ENCODE data around the gene CENPO. TPM values are rescaled to one million over a fixed set of nuclear protein-coding genes. Genes with fewer than 3 reads are reported as not detected.

CENPO gene
- total RNA-seq, 1 experiment from 2014 or later: 38.6 TPM

GRCh38 chr2:24792874-24793760, at the start of gene CENPO, which contains the start of gene PTRHD1 (continued):
- TF ChIP-seq, protein P1, sequence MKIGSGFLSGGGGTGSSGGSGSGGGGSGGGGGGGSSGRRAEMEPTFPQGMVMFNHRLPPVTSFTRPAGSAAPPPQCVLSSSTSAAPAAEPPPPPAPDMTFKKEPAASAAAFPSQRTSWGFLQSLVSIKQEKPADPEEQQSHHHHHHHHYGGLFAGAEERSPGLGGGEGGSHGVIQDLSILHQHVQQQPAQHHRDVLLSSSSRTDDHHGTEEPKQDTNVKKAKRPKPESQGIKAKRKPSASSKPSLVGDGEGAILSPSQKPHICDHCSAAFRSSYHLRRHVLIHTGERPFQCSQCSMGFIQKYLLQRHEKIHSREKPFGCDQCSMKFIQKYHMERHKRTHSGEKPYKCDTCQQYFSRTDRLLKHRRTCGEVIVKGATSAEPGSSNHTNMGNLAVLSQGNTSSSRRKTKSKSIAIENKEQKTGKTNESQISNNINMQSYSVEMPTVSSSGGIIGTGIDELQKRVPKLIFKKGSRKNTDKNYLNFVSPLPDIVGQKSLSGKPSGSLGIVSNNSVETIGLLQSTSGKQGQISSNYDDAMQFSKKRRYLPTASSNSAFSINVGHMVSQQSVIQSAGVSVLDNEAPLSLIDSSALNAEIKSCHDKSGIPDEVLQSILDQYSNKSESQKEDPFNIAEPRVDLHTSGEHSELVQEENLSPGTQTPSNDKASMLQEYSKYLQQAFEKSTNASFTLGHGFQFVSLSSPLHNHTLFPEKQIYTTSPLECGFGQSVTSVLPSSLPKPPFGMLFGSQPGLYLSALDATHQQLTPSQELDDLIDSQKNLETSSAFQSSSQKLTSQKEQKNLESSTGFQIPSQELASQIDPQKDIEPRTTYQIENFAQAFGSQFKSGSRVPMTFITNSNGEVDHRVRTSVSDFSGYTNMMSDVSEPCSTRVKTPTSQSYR (CRISPR knock-in tag; IDR thresholded peaks at IDR 0.05): peak; percentile 69; the same call in 1 of the 2 replicates
- TF ChIP-seq, protein P2, sequence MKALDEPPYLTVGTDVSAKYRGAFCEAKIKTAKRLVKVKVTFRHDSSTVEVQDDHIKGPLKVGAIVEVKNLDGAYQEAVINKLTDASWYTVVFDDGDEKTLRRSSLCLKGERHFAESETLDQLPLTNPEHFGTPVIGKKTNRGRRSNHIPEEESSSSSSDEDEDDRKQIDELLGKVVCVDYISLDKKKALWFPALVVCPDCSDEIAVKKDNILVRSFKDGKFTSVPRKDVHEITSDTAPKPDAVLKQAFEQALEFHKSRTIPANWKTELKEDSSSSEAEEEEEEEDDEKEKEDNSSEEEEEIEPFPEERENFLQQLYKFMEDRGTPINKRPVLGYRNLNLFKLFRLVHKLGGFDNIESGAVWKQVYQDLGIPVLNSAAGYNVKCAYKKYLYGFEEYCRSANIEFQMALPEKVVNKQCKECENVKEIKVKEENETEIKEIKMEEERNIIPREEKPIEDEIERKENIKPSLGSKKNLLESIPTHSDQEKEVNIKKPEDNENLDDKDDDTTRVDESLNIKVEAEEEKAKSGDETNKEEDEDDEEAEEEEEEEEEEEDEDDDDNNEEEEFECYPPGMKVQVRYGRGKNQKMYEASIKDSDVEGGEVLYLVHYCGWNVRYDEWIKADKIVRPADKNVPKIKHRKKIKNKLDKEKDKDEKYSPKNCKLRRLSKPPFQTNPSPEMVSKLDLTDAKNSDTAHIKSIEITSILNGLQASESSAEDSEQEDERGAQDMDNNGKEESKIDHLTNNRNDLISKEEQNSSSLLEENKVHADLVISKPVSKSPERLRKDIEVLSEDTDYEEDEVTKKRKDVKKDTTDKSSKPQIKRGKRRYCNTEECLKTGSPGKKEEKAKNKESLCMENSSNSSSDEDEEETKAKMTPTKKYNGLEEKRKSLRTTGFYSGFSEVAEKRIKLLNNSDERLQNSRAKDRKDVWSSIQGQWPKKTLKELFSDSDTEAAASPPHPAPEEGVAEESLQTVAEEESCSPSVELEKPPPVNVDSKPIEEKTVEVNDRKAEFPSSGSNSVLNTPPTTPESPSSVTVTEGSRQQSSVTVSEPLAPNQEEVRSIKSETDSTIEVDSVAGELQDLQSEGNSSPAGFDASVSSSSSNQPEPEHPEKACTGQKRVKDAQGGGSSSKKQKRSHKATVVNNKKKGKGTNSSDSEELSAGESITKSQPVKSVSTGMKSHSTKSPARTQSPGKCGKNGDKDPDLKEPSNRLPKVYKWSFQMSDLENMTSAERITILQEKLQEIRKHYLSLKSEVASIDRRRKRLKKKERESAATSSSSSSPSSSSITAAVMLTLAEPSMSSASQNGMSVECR (CRISPR knock-in tag; IDR thresholded peaks at IDR 0.05; ENCODE audit: borderline replicate concordance): 0 out of 2 replicates have a peak, but pooled peaks have one; percentile 48
- TF ChIP-seq GTF2I (CRISPR knock-in tag; conservative IDR thresholded peaks at IDR 0.05) (no peak), GRHL2 (CRISPR knock-in tag; IDR thresholded peaks at IDR 0.05; ENCODE audit: insufficient replicate concordance, severe bottlenecking) (no peak), TEAD1 (CRISPR knock-in tag; IDR thresholded peaks at IDR 0.05) (peak; percentile 76), FOXK1 (CRISPR knock-in tag; IDR thresholded peaks at IDR 0.05) (peak; percentile 77; the same call in 1 of the 2 replicates), EMX1 (CRISPR knock-in tag; IDR thresholded peaks at IDR 0.05) (peak; percentile 49; the same call in 1 of the 2 replicates), JUN (CRISPR knock-in tag; IDR thresholded peaks at IDR 0.05) (peak; percentile 53; the same call in 1 of the 2 replicates), ZNF138 (CRISPR knock-in tag; conservative IDR thresholded peaks at IDR 0.05) (no peak), ZNF423 (CRISPR knock-in tag; IDR thresholded peaks at IDR 0.05) (0 out of 2 replicates have a peak, but pooled peaks have one; percentile 27), ZNF396 (CRISPR knock-in tag; IDR thresholded peaks at IDR 0.05; ENCODE audit: borderline replicate concordance) (no peak), AR (CRISPR knock-in tag; IDR thresholded peaks at IDR 0.05) (peak; percentile 80; the same call in 1 of the 2 replicates), CREM (CRISPR knock-in tag; IDR thresholded peaks at IDR 0.05) (peak; percentile 34; the same call in 1 of the 2 replicates), ETV6 (CRISPR knock-in tag; IDR thresholded peaks at IDR 0.05) (peak; percentile 35), RELA (CRISPR knock-in tag; IDR thresholded peaks at IDR 0.05; ENCODE audit: borderline replicate concordance) (no peak; the same call in 1 of the 2 replicates), CREB1 (CRISPR knock-in tag; IDR thresholded peaks at IDR 0.05) (0 out of 2 replicates have a peak, but pooled peaks have one; percentile 46), ZNF317 (CRISPR knock-in tag; IDR thresholded peaks at IDR 0.05; ENCODE audit: borderline replicate concordance, low read depth) (no peak)
- TF ChIP-seq, protein P3, sequence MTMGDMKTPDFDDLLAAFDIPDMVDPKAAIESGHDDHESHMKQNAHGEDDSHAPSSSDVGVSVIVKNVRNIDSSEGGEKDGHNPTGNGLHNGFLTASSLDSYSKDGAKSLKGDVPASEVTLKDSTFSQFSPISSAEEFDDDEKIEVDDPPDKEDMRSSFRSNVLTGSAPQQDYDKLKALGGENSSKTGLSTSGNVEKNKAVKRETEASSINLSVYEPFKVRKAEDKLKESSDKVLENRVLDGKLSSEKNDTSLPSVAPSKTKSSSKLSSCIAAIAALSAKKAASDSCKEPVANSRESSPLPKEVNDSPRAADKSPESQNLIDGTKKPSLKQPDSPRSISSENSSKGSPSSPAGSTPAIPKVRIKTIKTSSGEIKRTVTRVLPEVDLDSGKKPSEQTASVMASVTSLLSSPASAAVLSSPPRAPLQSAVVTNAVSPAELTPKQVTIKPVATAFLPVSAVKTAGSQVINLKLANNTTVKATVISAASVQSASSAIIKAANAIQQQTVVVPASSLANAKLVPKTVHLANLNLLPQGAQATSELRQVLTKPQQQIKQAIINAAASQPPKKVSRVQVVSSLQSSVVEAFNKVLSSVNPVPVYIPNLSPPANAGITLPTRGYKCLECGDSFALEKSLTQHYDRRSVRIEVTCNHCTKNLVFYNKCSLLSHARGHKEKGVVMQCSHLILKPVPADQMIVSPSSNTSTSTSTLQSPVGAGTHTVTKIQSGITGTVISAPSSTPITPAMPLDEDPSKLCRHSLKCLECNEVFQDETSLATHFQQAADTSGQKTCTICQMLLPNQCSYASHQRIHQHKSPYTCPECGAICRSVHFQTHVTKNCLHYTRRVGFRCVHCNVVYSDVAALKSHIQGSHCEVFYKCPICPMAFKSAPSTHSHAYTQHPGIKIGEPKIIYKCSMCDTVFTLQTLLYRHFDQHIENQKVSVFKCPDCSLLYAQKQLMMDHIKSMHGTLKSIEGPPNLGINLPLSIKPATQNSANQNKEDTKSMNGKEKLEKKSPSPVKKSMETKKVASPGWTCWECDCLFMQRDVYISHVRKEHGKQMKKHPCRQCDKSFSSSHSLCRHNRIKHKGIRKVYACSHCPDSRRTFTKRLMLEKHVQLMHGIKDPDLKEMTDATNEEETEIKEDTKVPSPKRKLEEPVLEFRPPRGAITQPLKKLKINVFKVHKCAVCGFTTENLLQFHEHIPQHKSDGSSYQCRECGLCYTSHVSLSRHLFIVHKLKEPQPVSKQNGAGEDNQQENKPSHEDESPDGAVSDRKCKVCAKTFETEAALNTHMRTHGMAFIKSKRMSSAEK (CRISPR knock-in tag; IDR thresholded peaks at IDR 0.05; ENCODE audit: borderline replicate concordance): 0 out of 2 replicates have a peak, but pooled peaks have one; percentile 27
- TF ChIP-seq, protein P4, sequence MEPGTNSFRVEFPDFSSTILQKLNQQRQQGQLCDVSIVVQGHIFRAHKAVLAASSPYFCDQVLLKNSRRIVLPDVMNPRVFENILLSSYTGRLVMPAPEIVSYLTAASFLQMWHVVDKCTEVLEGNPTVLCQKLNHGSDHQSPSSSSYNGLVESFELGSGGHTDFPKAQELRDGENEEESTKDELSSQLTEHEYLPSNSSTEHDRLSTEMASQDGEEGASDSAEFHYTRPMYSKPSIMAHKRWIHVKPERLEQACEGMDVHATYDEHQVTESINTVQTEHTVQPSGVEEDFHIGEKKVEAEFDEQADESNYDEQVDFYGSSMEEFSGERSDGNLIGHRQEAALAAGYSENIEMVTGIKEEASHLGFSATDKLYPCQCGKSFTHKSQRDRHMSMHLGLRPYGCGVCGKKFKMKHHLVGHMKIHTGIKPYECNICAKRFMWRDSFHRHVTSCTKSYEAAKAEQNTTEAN (CRISPR knock-in tag; IDR thresholded peaks at IDR 0.05): peak; percentile 90
